ENCODE data around the gene RRP1B. TPM values are rescaled to one million over a fixed set of nuclear protein-coding genes. Genes with fewer than 3 reads are reported as not detected.

RRP1B gene
- total RNA-seq, 2 experiments from 2014 or later: 44.2 to 46.6 TPM

DNA sequence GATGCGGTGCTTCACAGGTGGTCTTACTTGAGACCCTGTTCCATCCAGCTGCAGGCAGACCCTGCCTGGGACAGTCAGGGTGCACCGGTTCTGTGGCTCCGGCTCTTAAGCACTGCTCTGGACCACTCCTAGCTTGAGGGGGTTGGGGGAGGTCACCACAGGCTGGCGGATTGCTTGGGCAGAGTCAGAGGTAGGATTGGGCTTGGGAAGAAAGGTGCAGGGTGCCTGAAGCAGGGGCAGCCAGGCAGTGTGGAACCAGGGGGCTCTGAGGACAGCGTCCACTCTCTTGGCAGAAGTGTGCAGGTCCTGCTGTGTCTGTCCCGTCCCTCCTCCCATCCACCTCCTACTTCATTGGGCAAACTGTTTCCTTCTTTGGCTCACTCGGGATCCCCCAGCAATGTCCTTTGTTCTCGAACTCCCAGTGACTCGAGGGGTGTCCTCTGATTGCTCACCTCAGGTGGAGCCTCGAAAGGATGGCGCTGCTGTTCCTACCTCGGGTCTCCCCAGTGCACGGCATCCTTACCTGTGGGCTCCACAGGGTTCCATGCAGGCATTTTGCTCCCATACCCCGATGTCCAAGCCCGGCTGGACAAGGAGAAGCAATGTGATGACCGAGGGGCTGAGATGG is 61.3 kb downstream of the RRP1B start:
- Mint-ChIP-seq H3K27me3 (peaks cover 14% of the 10 kb centered on the region), H3K36me3 (peaks cover 6% of the 10 kb centered on the region), H3K9me3 (no peaks in the 10 kb centered on the region), H3K27ac (peak overlapping the region; percentile 64), H3K4me1 (peaks cover 27% of the 10 kb centered on the region), H3K4me3 (peak overlapping the region; percentile 87)
- ATAC-seq (ENCODE audit: low read depth): no peak
- no peak for DNase-seq
- POLR2A ChIA-PET: interaction anchor here (2.6 to 2.7 kb wide), 2 partner anchors 8 to 61 kb away, joined by 12 to 35 read pairs; partner anchors contain the start of genes HSF2BP and RRP1B

DNA sequence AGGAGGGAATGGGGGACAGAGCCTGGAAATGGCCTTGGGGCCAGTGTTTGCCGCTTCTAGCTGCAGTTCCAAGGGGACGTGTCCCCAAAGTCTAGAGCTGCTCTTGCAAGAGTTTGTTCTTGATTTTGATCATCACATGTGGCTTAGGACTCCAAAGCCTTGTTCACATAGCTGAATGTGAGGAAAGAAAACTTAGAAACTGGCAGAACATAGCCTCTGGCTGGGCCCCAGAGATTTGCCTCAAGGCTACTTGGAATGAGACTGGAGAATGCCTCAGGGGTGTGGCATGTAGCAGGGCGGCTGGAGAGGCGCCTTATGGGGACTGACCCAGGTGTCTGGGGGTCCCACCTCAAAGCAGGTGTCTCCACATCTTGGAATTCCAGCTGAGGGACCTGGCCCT is 61.8 kb downstream of the RRP1B start:
- no peaks in the 10 kb centered on the region for H3K9me3 Mint-ChIP-seq
- H3K4me3 Mint-ChIP-seq: peak overlapping the region; percentile 87
- DNase-seq (no peak), ATAC-seq (ENCODE audit: low read depth) (no peak)
- POLR2A ChIA-PET: interaction anchor here (2.6 to 2.7 kb wide), 2 partner anchors 8 to 61 kb away, joined by 12 to 35 read pairs; partner anchors contain the start of genes HSF2BP and RRP1B
- no peak overlapping the region for H3K27ac Mint-ChIP-seq
- H3K4me1 Mint-ChIP-seq: peaks cover 33% of the 10 kb centered on the region
- peaks cover 13% of the 10 kb centered on the region for H3K27me3 Mint-ChIP-seq
- H3K36me3 Mint-ChIP-seq: peaks cover 9% of the 10 kb centered on the region

DNA sequence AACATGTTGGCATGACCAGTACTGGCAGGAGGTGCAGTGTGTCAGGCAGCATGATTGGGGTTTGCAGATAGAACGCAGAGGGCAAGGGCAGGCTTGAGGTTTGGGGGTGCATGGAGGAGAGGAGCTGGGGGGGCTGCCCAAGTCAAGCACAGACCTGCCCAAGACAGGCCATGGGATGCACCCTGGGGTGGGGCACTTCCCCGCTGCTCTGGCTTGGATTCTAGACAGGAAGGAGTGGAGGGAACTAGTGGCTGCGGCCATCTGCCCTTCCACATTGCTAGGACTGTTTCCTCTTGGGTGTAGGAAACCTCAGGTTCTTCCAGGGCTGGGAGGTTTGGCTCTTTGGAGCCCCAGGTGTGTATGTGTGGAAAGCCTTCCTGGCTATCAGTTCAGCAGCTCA is 62.6 kb downstream of the RRP1B start:
- H3K27me3 Mint-ChIP-seq: peaks cover 6% of the 10 kb centered on the region
- POLR2A ChIA-PET: interaction anchor here (2.7 kb wide), 1 partner anchor 62 kb away, joined by 12 read pairs; the partner anchor contains the start of genes HSF2BP and RRP1B
- no peaks in the 10 kb centered on the region for H3K9me3 Mint-ChIP-seq
- H3K4me3 Mint-ChIP-seq: no peak overlapping the region
- H3K36me3 Mint-ChIP-seq: peaks cover 13% of the 10 kb centered on the region
- ATAC-seq (ENCODE audit: low read depth): no peak
- DNase-seq: no peak
- H3K4me1 Mint-ChIP-seq: peaks cover 37% of the 10 kb centered on the region
- no peak overlapping the region for H3K27ac Mint-ChIP-seq

DNA sequence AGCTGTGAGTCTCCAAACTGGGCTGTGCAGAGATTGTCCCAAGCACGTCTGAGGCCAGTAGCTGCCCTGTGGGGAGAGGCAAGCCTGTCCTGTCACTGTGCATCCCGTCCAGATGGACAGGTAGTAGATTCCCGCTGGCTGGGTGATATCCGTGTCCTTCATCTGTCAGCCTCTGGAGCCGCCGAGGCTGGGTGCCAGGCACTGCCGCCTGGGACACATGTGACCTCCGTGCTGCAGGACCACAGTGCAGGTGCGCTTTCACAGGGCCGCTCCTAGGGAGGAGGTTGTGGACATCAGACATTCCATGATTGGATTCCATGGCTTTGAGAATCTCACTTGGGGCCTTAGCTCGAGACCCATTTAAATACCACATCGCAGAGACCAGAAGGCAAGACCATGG is 64.3 kb downstream of the RRP1B start:
- Mint-ChIP-seq H3K27ac (no peak overlapping the region), H3K4me1 (peaks cover 51% of the 10 kb centered on the region), H3K27me3 (no peaks in the 10 kb centered on the region), H3K9me3 (no peaks in the 10 kb centered on the region), H3K4me3 (no peak overlapping the region), H3K36me3 (peaks cover 13% of the 10 kb centered on the region)
- POLR2A ChIA-PET: interaction anchor here (0.7 kb wide), 1 partner anchor 26 kb away, joined by 3 read pairs; no protein-coding TSS in a partner anchor
- no peak for DNase-seq
- ATAC-seq (ENCODE audit: low read depth): no peak

DNA sequence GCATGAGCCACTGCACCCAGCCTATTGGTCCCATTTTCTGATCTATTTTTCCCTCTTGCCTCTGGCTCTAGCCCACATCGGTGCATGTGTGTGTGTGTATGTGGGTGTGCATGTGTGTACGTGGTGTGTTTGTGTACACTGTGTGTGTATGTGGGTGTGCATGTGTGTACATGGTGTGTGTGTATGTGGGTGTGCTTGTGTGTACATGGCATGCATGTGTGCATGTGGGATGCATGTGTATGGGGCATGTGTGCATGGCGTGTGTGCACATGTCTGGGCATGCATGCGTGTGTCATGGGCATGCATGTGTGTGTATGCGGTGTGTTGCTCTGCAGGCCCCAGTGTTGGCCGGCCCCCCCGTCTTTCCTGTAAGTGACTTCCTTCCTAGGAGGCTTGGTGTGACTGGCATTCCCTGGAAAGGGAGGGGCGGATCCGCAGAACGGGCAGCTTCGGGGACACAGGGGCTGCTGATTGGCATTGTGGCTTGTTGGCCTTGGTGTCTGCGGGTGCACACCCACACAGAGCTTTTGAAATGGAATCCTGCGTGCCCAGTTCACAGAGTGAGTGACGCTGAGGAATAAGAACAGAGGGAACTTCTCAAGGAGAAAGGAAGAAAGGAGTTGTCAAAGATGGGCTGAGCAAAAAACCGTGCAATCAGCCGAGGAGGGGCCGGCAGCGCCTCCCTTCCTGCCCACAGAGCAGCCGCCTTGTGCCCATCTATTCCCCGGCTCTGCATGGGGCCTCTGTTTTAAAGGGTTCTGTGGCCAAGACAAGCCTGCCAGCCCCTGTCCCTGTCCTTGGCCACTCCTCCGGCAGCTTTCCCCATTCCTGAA is 67.5 kb downstream of the RRP1B start:
- Mint-ChIP-seq H3K36me3 (peaks cover 9% of the 10 kb centered on the region), H3K27me3 (no peaks in the 10 kb centered on the region), H3K4me1 (peaks cover 45% of the 10 kb centered on the region), H3K9me3 (no peaks in the 10 kb centered on the region), H3K27ac (peak overlapping the region; percentile 45), H3K4me3 (peak overlapping the region; percentile 81)
- DNase-seq: no peak
- POLR2A ChIA-PET: interaction anchor here (0.8 to 4.2 kb wide), 5 partner anchors 7 to 67 kb away, joined by 3 to 35 read pairs (median 7); partner anchors contain the start of genes HSF2BP, PDXK and RRP1B
- ATAC-seq (ENCODE audit: low read depth): no peak

DNA sequence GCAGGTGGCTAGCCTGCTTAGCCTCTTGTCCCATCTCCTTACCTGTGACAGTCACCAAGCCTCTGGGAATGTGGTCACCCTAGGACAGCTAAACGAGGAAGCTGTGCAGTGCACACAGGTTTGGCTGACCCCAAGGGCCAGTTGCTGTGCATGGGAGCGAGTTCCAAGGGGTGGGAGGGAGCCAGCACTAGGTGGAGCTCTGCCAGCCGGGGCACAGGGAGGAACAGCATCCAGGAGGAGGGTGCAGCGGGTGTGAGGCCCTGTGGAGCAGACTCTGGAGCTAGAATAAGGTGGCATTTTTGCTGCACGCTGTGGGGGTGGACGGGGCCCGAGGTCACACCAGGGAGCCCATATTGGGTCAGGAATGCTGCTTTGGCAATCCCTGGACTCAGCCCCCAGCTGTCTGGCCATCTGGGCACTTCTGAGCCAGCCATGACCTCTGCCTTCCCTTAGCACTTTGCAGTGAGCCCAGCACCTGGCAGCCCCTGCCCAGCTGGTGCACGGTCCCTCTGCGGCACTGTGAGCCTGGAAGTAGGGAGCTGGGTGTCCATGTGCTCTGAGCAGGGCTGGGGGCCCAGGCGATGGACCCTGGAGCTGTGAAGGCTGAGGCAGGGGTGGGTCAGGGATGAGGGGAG is 68.3 kb downstream of the RRP1B start:
- DNase-seq (no peak), ATAC-seq (ENCODE audit: low read depth) (no peak)
- Mint-ChIP-seq H3K36me3 (peaks cover 9% of the 10 kb centered on the region), H3K9me3 (no peaks in the 10 kb centered on the region), H3K4me3 (peak overlapping the region; percentile 81), H3K27ac (peak overlapping the region; percentile 76), H3K4me1 (peaks cover 44% of the 10 kb centered on the region), H3K27me3 (no peaks in the 10 kb centered on the region)
- POLR2A ChIA-PET: interaction anchor here (0.8 to 4.2 kb wide), 6 partner anchors 8 to 68 kb away, joined by 3 to 35 read pairs (median 6); partner anchors contain the start of genes HSF2BP, PDXK and RRP1B

DNA sequence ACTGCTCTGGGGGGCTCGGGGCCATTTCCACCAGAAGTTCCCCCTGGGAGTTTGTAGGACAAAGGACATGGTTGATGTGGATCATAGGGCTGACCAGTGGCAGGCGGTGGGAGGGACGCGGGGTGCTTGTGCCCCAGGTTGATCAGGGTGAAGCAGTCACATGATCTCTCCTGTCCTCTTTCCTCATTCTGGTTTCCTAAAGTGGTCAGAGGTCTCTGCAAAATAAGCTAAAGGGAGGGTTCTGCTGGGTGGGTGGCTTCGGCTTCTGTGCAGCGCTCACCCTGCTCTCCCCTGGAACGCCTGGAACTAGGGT is 68.8 kb downstream of the RRP1B start:
- no peak for ATAC-seq (ENCODE audit: low read depth)
- Mint-ChIP-seq H3K36me3 (peaks cover 9% of the 10 kb centered on the region), H3K9me3 (no peaks in the 10 kb centered on the region), H3K4me3 (peak overlapping the region; percentile 81), H3K27ac (peak overlapping the region; percentile 76), H3K4me1 (peaks cover 44% of the 10 kb centered on the region), H3K27me3 (no peaks in the 10 kb centered on the region)
- POLR2A ChIA-PET: interaction anchor here (1.5 to 4.2 kb wide), 5 partner anchors 8 to 68 kb away, joined by 5 to 35 read pairs (median 7); partner anchors contain the start of genes HSF2BP, PDXK and RRP1B
- DNase-seq: no peak

DNA sequence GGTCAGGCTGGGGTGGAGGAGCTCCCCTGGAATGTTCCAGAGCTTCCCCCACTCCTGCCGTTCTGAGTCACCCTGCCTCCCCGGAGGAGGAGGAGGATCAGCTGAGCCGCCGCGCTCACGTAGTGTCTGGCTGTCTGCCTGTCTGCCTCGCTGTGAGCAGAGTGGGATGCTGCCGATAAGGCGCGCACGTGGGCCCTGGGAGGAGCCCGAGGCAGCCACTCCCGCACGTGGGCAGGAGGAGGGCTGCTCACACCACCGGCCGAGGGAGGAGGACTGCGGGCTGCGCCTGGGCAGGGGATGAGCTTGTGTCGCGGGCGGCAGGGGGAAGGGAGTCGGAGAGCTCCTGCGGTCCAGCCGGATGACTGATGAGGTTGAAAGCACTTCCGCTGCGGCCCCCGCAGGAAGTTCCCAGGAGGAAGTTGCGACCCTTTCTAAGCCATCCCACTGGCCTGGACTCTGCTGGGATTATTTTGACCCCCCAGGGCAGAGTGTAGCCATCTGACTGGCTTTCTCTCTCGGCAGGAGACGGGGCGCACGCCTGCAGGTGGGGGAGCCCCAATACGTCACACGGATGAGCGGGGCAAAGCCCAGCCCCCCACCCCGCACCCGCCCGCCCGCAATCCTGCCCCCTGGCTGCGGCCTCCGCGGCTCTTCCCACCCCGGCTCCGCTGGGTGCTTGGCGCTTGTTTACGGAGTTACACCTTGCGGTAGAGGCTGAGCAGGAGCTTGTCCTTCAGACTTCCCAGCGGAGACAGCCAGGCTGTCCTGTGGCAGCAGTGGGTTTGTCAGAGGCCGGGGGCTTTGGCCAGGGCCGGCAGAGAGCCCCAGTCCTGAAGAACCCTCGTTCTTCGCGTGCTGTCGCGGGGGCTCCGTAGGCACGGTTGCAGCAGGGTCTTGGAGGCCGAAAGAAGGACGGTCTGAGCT is 69.4 kb downstream of the RRP1B start:
- peaks cover 8% of the 10 kb centered on the region for H3K36me3 Mint-ChIP-seq
- peaks cover 48% of the 10 kb centered on the region for H3K4me1 Mint-ChIP-seq
- H3K27ac Mint-ChIP-seq: peak overlapping the region; percentile 76
- POLR2A ChIA-PET: interaction anchor here (1.5 to 4.2 kb wide), 5 partner anchors 8 to 69 kb away, joined by 5 to 35 read pairs (median 7); partner anchors contain the start of genes HSF2BP, PDXK and RRP1B
- no peaks in the 10 kb centered on the region for H3K9me3 Mint-ChIP-seq
- DNase-seq: peak; percentile 82
- H3K27me3 Mint-ChIP-seq: no peaks in the 10 kb centered on the region
- ATAC-seq (ENCODE audit: low read depth): peak; percentile 89
- H3K4me3 Mint-ChIP-seq: peak overlapping the region; percentile 81

DNA sequence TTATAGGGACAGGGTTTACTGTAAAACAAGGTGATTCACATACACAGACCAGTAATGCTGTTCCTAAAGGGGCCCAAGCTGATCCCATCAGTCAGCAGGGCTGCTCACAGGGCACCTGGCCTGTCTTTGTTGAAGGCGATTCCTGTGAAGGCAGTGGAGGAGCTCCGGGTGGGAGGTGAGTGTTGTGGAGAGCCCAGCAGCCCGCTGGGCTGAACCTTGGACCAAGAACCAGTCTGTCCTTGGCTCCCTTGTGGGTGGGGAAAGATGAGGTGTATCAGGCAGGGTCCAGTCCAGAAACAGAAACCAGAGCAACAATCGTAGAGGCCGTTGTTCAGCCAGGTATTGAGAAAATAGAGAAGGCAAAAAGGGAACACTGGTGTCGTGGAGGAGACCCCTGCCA is 72.1 kb downstream of the RRP1B start:
- no peak for DNase-seq
- no peak overlapping the region for H3K4me3 Mint-ChIP-seq
- H3K36me3 Mint-ChIP-seq: peaks cover 8% of the 10 kb centered on the region
- peaks cover 47% of the 10 kb centered on the region for H3K4me1 Mint-ChIP-seq
- no peak for ATAC-seq (ENCODE audit: low read depth)
- POLR2A ChIA-PET: no interaction called here
- H3K9me3 Mint-ChIP-seq: no peaks in the 10 kb centered on the region
- no peaks in the 10 kb centered on the region for H3K27me3 Mint-ChIP-seq
- H3K27ac Mint-ChIP-seq: no peak overlapping the region

DNA sequence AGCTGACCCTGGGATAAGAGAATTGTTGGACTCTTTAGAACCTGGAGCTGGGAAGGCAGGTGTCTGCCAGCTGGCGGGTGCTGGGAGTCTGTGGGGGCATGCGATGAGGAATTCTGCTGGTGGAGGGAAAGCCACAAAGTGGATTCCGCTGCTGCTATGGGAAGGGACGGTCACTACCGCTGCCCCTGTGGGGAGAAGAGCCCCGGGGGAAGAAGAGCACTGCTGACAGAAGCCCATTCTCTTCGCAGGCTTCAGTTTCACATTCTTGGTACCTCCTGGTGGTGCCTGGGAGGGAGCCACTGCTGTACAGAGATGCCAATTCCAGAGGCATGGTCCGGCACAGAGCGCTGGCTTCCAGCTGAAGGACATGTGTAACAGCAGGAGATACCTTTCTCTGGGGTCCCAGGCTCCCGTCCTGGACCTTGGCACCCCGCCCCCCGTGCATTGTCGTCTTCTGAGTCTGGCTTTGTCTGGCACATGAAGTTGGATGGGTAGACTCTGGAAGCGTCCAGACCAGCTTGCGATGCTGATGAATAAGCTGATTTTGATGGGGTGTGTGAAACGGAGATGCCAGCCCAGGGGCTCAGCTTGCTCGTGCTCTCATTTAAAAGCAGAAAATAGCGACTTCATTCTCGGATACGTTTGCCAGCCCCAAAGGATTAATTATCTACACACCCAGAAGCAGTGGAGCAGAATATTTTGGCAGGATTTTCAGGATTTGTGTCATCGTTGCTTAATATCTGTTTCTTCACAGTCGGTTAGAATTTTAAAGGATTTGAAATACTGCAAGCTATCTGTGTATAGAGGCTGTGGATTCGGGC is 72.7 kb downstream of the RRP1B start:
- no peak for ATAC-seq (ENCODE audit: low read depth)
- no peak overlapping the region for H3K27ac Mint-ChIP-seq
- H3K4me3 Mint-ChIP-seq: no peak overlapping the region
- peaks cover 40% of the 10 kb centered on the region for H3K4me1 Mint-ChIP-seq
- POLR2A ChIA-PET: no interaction called here
- no peak for DNase-seq
- no peaks in the 10 kb centered on the region for H3K9me3 Mint-ChIP-seq
- H3K27me3 Mint-ChIP-seq: no peaks in the 10 kb centered on the region
- peaks cover 8% of the 10 kb centered on the region for H3K36me3 Mint-ChIP-seq

DNA sequence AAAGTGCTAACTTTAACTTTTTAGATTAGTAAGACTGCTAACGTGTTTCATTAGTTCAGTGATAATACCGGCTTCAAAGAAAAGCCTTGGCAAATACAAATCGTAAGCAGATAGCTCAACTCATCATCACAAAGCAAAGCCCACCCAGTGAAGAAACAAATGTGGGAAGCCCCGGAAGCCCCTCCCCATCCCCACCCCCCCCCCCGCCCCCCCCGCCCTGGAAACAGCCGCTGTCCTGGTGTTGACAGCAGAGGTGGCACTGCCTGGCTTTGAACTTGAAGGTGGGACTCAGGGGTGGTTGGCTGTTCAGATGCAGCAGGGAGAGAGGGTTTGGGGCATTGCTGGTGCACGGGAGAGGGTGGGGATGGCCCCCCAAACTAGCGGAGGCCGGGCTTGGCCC is 73.7 kb downstream of the RRP1B start:
- ATAC-seq (ENCODE audit: low read depth) (no peak), DNase-seq (no peak)
- Mint-ChIP-seq H3K36me3 (peaks cover 10% of the 10 kb centered on the region), H3K4me3 (no peak overlapping the region), H3K27me3 (no peaks in the 10 kb centered on the region), H3K27ac (no peak overlapping the region), H3K4me1 (peaks cover 32% of the 10 kb centered on the region), H3K9me3 (no peaks in the 10 kb centered on the region)
- POLR2A ChIA-PET: no interaction called here

DNA sequence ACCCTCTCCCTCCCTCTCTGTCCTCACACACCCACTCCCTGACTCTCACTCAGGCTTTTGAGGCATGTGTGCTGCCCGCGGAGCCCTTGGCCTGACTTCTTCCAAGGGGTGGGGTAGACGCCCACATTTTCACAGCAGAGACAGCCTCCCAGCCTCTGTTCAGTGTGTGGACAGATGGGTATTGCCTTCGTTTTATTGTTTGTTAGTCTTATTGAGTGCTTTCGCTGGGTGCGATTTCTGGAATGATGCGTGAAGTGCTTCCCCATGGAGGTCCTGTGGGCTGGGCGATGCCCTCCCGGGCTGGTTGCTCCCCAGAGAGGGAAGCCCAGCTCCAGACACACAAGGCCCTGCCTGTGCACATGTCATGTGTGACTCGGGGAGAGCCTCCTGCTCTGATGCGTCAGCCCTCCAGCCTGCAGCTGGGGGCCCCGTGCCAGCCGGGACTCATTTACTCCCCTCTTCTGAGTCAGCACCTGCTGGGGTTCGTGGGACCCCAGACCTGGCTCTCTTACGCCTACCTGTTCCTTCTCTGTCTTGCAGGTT is 74.2 kb downstream of the RRP1B start:
- H3K4me3 Mint-ChIP-seq: no peak overlapping the region
- POLR2A ChIA-PET: no interaction called here
- H3K9me3 Mint-ChIP-seq: no peaks in the 10 kb centered on the region
- peaks cover 28% of the 10 kb centered on the region for H3K4me1 Mint-ChIP-seq
- DNase-seq: no peak
- H3K27me3 Mint-ChIP-seq: no peaks in the 10 kb centered on the region
- H3K36me3 Mint-ChIP-seq: peaks cover 10% of the 10 kb centered on the region
- ATAC-seq (ENCODE audit: low read depth): no peak
- peak overlapping the region; percentile 19 for H3K27ac Mint-ChIP-seq

Measured in activated naive CD8-positive, alpha-beta T cell treated with anti-CD3 and anti-CD28 coated beads, Interleukin-2, amount 10 ng/mL, durations not matched to agents 7 days and 5 days (primary cell).